OCI-LY3 (cell line): ENCODE results near the gene ARHGAP19.

Experiments used
- CTCF ChIP-seq: fragments of 200-600, 300-600 bp; sonication (generic); IDR thresholded peaks from 2 replicates; pipeline ENCODE4 v1.5.1; 2014; ENCODE audit warnings: antibody characterized with exemption, low read length, low read depth
- EZH2phosphoT487 ChIP-seq: fragments of 200-600 bp; shearing (Covaris generic); IDR thresholded peaks from 2 replicates; pipeline ENCODE4 v1.6.1; 2018; ENCODE audit warnings: antibody characterized with exemption, mixed run types, low read depth

GRCh38 chr10:97229322-97230015, 63.0 kb downstream of the ARHGAP19 start:
- no peak for TF ChIP-seq CTCF
- TF ChIP-seq EZH2phosphoT487, result no peak
